HL-60 (cell line): Measurements from ENCODE around the gene KCNH2.

Experiments
- DNase-seq, 2 experiments: peaks; one replicate each; pipeline ENCODE4 v3.0.0-alpha.2; 2010 to 2020; ENCODE audit warnings: low read depth in 1 of 2, low spot score in 1 of 2
- H3K27ac ChIP-seq: fragments of 250-450 bp; sonication (Bioruptor Pico); replicated peaks from 2 replicates; pipeline ENCODE4 v1.5.1; 2020; ENCODE audit warnings: mild to moderate bottlenecking, moderate library complexity
- H3K27me3 ChIP-seq: fragments of 250-450 bp; sonication (Bioruptor Pico); 2 replicates; pipeline ENCODE4 v1.5.1; 2021; ENCODE audit warnings: mild to moderate bottlenecking, moderate library complexity; ENCODE audit not compliant: insufficient read depth, poor library complexity, severe bottlenecking
- H3K4me3 ChIP-seq: replicated peaks from 2 replicates; pipeline ENCODE4 v1.5.1; 2011; ENCODE audit warnings: mild to moderate bottlenecking, control low read depth, low read length; ENCODE audit not compliant: insufficient read depth
- GABPA ChIP-seq: IDR thresholded peaks from 2 replicates; pipeline ENCODE4 v1.6.1; 2012; ENCODE audit warnings: low read depth
- POLR2AphosphoS5 ChIP-seq: IDR thresholded peaks from 2 replicates; pipeline ENCODE4 v1.6.1; 2012; ENCODE audit warnings: low read depth
- REST ChIP-seq: IDR thresholded peaks from 2 replicates; pipeline ENCODE4 v1.6.1; 2012; ENCODE audit warnings: low read depth; ENCODE audit not compliant: insufficient replicate concordance
- SPI1 ChIP-seq: IDR thresholded peaks from 2 replicates; pipeline ENCODE4 v1.6.1; 2012; ENCODE audit warnings: low read depth, mild to moderate bottlenecking, borderline replicate concordance
- TF ChIP-seq, protein P1 (sequence below): IDR thresholded peaks from one replicate; pipeline ENCODE4 v1.5.1; 2011; ENCODE audit warnings: low read length, control low read depth, inconsistent platforms; ENCODE audit not compliant: insufficient read depth

KCNH2 gene

GRCh38 chr7:150990416-150991186, 12.5 kb upstream of the KCNH2 start, which contains the start of gene NOS3:
NOS3 (plus strand) TSS chr7:150991017; CDS start chr7:150993804, 2,787 bp downstream.
- TF ChIP-seq, protein P1, sequence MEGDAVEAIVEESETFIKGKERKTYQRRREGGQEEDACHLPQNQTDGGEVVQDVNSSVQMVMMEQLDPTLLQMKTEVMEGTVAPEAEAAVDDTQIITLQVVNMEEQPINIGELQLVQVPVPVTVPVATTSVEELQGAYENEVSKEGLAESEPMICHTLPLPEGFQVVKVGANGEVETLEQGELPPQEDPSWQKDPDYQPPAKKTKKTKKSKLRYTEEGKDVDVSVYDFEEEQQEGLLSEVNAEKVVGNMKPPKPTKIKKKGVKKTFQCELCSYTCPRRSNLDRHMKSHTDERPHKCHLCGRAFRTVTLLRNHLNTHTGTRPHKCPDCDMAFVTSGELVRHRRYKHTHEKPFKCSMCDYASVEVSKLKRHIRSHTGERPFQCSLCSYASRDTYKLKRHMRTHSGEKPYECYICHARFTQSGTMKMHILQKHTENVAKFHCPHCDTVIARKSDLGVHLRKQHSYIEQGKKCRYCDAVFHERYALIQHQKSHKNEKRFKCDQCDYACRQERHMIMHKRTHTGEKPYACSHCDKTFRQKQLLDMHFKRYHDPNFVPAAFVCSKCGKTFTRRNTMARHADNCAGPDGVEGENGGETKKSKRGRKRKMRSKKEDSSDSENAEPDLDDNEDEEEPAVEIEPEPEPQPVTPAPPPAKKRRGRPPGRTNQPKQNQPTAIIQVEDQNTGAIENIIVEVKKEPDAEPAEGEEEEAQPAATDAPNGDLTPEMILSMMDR, result no peak
- TF ChIP-seq POLR2AphosphoS5 (no peak), GABPA (no peak), SPI1 (no peak), REST (no peak)
- no peak within 1 kb of the TSS for H3K4me3 ChIP-seq
- peaks cover 9% of the 10 kb centered on the region for H3K27me3 ChIP-seq
- DNase-seq, result no peak
- no peak within 1 kb of the TSS for H3K27ac ChIP-seq

GRCh38 chr7:150989456-150989855, 11.3 kb upstream of the KCNH2 start:
- TF ChIP-seq SPI1, result no peak
- TF ChIP-seq, protein P1, result no peak
- no peak for TF ChIP-seq POLR2AphosphoS5
- no peak for TF ChIP-seq GABPA
- TF ChIP-seq REST, result no peak
- no peak overlapping the region for H3K4me3 ChIP-seq
- peaks cover 9% of the 10 kb centered on the region for H3K27me3 ChIP-seq
- H3K27ac ChIP-seq, result no peak overlapping the region
- DNase-seq, result no peak

- H3K27me3 ChIP-seq, result peaks cover 13% of the 10 kb centered on the region
- peak in 1 of 2 experiments; percentile 46 for DNase-seq
- H3K4me3 ChIP-seq, result no peak overlapping the region
- no peak overlapping the region for H3K27ac ChIP-seq
- TF ChIP-seq GABPA (no peak), POLR2AphosphoS5 (no peak), SPI1 (no peak), REST (no peak)
- TF ChIP-seq, protein P1, result peak; percentile 39
Measured at GRCh38 chr7:150988230-150989226, 10.4 kb upstream of the KCNH2 start.
